IMR-90 (cell line): ENCODE results near the gene SPOCK3. TPM values are rescaled to one million over a fixed set of nuclear protein-coding genes. Genes with fewer than 3 reads are reported as not detected.

Source experiments
- ATAC-seq: fragments of 200-7000 bp; cut with Tn5 transposase; 2 replicates; pipeline ENCODE4 v1.9.1; 2020; ENCODE audit warnings: low read depth, mild to moderate bottlenecking, moderate library complexity
- BruUV-seq: library from RNA; stranded (reverse); fragments of 400-500 nt; replicated peaks from 2 replicates; lab custom pipeline; 2021; lab: Mats Ljungman, UMichigan
- CTCF ChIA-PET: fragments of 300-600 bp; formaldehyde crosslinking; extraction: SDS; loops from one replicate; lab custom pipeline; 2021; ENCODE audit warnings: antibody characterized with exemption; lab: Yijun Ruan, JAX
- POLR2A ChIA-PET: fragments of 300-600 bp; sonication (Branson Sonifier 250); formaldehyde crosslinking; loops from one replicate; lab custom pipeline; 2022; ENCODE audit warnings: antibody characterized with exemption; ENCODE audit not compliant: unreplicated experiment; lab: Charles Lee
- DNase-seq: peaks from one replicate; pipeline ENCODE4 v3.0.0; 2013
- H2AFZ ChIP-seq: replicated peaks from 2 replicates; pipeline ENCODE3; 2013; ENCODE audit warnings: low read length, mild to moderate bottlenecking; ENCODE audit not compliant: poor library complexity
- H2AK5ac ChIP-seq: 2 replicates; pipeline ENCODE4 v1.6.1; 2013; ENCODE audit warnings: low read depth, low read length, inconsistent platforms
- H2AK9ac ChIP-seq: replicated peaks from 2 replicates; pipeline ENCODE3; 2013; ENCODE audit warnings: mild to moderate bottlenecking, low read depth, low read length, moderate library complexity; ENCODE audit not compliant: poor library complexity
- H2BK120ac ChIP-seq: 2 replicates; pipeline ENCODE4 v1.6.1; 2013; ENCODE audit warnings: low read depth, low read length, inconsistent platforms
- H2BK15ac ChIP-seq: 3 replicates; pipeline ENCODE4 v1.6.1; 2013; ENCODE audit warnings: low read depth, low read length, inconsistent platforms
- H2BK20ac ChIP-seq: 2 replicates; pipeline ENCODE4 v1.6.1; 2013; ENCODE audit warnings: low read depth, mild to moderate bottlenecking, inconsistent platforms, low read length, moderate library complexity
- H2BK5ac ChIP-seq: 2 replicates; pipeline ENCODE4 v1.6.1; 2013; ENCODE audit warnings: mild to moderate bottlenecking, low read depth, low read length, inconsistent platforms; ENCODE audit not compliant: poor library complexity, severe bottlenecking
- H3K14ac ChIP-seq: replicated peaks from 2 replicates; pipeline ENCODE4 v1.6.1; 2013; ENCODE audit warnings: low read depth, low read length, inconsistent platforms
- H3K18ac ChIP-seq: 2 replicates; pipeline ENCODE4 v1.6.1; 2013; ENCODE audit warnings: low read depth, low read length, control low read depth
- H3K23ac ChIP-seq: 2 replicates; pipeline ENCODE4 v1.6.1; 2013; ENCODE audit warnings: low read depth, low read length, inconsistent platforms
- H3K27ac ChIP-seq: 2 replicates; pipeline ENCODE4 v1.5.1; 2013; ENCODE audit warnings: mild to moderate bottlenecking, control low read depth, low read length; ENCODE audit not compliant: insufficient read depth
- H3K27me3 ChIP-seq: 2 replicates; pipeline ENCODE4 v1.6.1; 2013; ENCODE audit warnings: low read length; ENCODE audit not compliant: control insufficient read depth, insufficient read depth
- H3K36me3 ChIP-seq: 2 replicates; pipeline ENCODE4 v1.6.1; 2013; ENCODE audit warnings: low read length, mixed read lengths; ENCODE audit not compliant: control insufficient read depth, insufficient read depth
- H3K4ac ChIP-seq: 2 replicates; pipeline ENCODE4 v1.6.1; 2013; ENCODE audit warnings: low read depth, low read length, inconsistent platforms
- H3K4me1 ChIP-seq: 2 replicates; pipeline ENCODE4 v1.6.1; 2013; ENCODE audit warnings: low read length, mixed read lengths; ENCODE audit not compliant: control insufficient read depth, insufficient read depth
- H3K4me2 ChIP-seq: 2 replicates; pipeline ENCODE4 v1.6.1; 2013; ENCODE audit warnings: low read depth, mild to moderate bottlenecking, control low read depth, low read length, moderate library complexity
- H3K4me3 ChIP-seq: 2 replicates; pipeline ENCODE4 v1.5.1; 2013; ENCODE audit warnings: low read depth, mild to moderate bottlenecking, control low read depth, low read length, moderate library complexity; ENCODE audit not compliant: insufficient read depth
- H3K56ac ChIP-seq: 2 replicates; pipeline ENCODE4 v1.6.1; 2013; ENCODE audit warnings: low read length, inconsistent platforms; ENCODE audit not compliant: insufficient read depth; ENCODE audit errors: extremely low read depth
- H3K79me1 ChIP-seq, 2 experiments: 2 replicates each; pipeline ENCODE4 v1.6.1; 2013; ENCODE audit warnings: low read length in 2 of 2, inconsistent platforms in 1 of 2, low read depth in 1 of 2
- H3K9ac ChIP-seq: 2 replicates; pipeline ENCODE4 v1.6.1; 2013; ENCODE audit warnings: low read depth, low read length, control low read depth
- H3K9me1 ChIP-seq: 2 replicates; pipeline ENCODE4 v1.6.1; 2013; ENCODE audit warnings: low read length, inconsistent platforms; ENCODE audit not compliant: insufficient read depth
- H3K9me3 ChIP-seq: 2 replicates; pipeline ENCODE4 v1.6.1; 2013; ENCODE audit warnings: low read length; ENCODE audit not compliant: control insufficient read depth, insufficient read depth
- H4K20me1 ChIP-seq: 2 replicates; pipeline ENCODE4 v1.6.1; 2013; ENCODE audit warnings: low read length, inconsistent platforms; ENCODE audit not compliant: insufficient read depth
- H4K5ac ChIP-seq: 2 replicates; pipeline ENCODE4 v1.6.1; 2013; ENCODE audit warnings: mild to moderate bottlenecking, low read depth, low read length, control low read depth
- H4K8ac ChIP-seq, 2 experiments: 2 replicates each; pipeline ENCODE4 v1.6.1; 2013; ENCODE audit warnings: low read depth in 2 of 2, low read length in 2 of 2, control low read depth in 1 of 2, inconsistent platforms in 1 of 2
- H4K91ac ChIP-seq: 2 replicates; pipeline ENCODE4 v1.6.1; 2013; ENCODE audit warnings: low read depth, low read length, inconsistent platforms; ENCODE audit not compliant: insufficient read depth
- BHLHE40 ChIP-seq: fragments of 150-350 bp; IDR thresholded peaks from 2 replicates; pipeline ENCODE4 v1.6.1; 2016; ENCODE audit warnings: mild to moderate bottlenecking, low read depth, low read length
- CEBPB ChIP-seq: IDR thresholded peaks from 2 replicates; pipeline ENCODE4 v1.6.1; 2012; ENCODE audit warnings: low read depth, low read length, improper control_type of control experiment
- CHD1 ChIP-seq: IDR thresholded peaks from 2 replicates; pipeline ENCODE4 v1.6.1; 2012; ENCODE audit warnings: low read depth, low read length, improper control_type of control experiment
- CTCF ChIP-seq: conservative IDR thresholded peaks from 2 replicates; pipeline ENCODE4 v1.5.1; 2012; ENCODE audit warnings: mild to moderate bottlenecking, low read depth, low read length, improper control_type of control experiment
- ELK1 ChIP-seq: fragments of 150-350 bp; IDR thresholded peaks from 2 replicates; pipeline ENCODE4 v1.6.1; 2016; ENCODE audit warnings: low read depth, mild to moderate bottlenecking, low read length, moderate library complexity, borderline replicate concordance
- FOS ChIP-seq: fragments of 150-350 bp; IDR thresholded peaks from 2 replicates; pipeline ENCODE4 v1.6.1; 2016; ENCODE audit warnings: low read depth, low read length
- MAFK ChIP-seq: IDR thresholded peaks from 2 replicates; pipeline ENCODE4 v1.6.1; 2012; ENCODE audit warnings: low read depth, low read length, improper control_type of control experiment
- MAZ ChIP-seq: IDR thresholded peaks from 2 replicates; pipeline ENCODE4 v1.6.1; 2012; ENCODE audit warnings: low read depth, mild to moderate bottlenecking, low read length, improper control_type of control experiment, moderate library complexity, borderline replicate concordance
- MXI1 ChIP-seq: IDR thresholded peaks from 2 replicates; pipeline ENCODE4 v1.6.1; 2012; ENCODE audit warnings: low read depth, mild to moderate bottlenecking, low read length, moderate library complexity, borderline replicate concordance
- NFE2L2 ChIP-seq: fragments of 150-350 bp; IDR thresholded peaks from 2 replicates; pipeline ENCODE4 v1.6.1; 2016; ENCODE audit warnings: low read depth, mild to moderate bottlenecking, low read length
- POLR2A ChIP-seq: IDR thresholded peaks from 2 replicates; pipeline ENCODE4 v1.6.1; 2012; ENCODE audit warnings: mild to moderate bottlenecking, low read depth, low read length
- RAD21 ChIP-seq: IDR thresholded peaks from 2 replicates; pipeline ENCODE4 v1.6.1; 2012; ENCODE audit warnings: low read length, improper control_type of control experiment
- RCOR1 ChIP-seq: IDR thresholded peaks from 2 replicates; pipeline ENCODE4 v1.6.1; 2012; ENCODE audit warnings: mild to moderate bottlenecking, low read length, improper control_type of control experiment; ENCODE audit not compliant: insufficient replicate concordance
- RFX5 ChIP-seq: IDR thresholded peaks from 2 replicates; pipeline ENCODE4 v1.8.0; 2012; ENCODE audit warnings: low read depth, mild to moderate bottlenecking, low read length, moderate library complexity
- SMC3 ChIP-seq: fragments of 150-350 bp; IDR thresholded peaks from 2 replicates; pipeline ENCODE4 v1.6.1; 2016; ENCODE audit warnings: low read depth, mild to moderate bottlenecking, antibody characterized with exemption, low read length, moderate library complexity
- WGBS, 2 experiments: methylation state at CpG; one replicate each; pipeline versions ENCODE4 v1.1.5 to v1.1.7; 2013; ENCODE audit warnings: missing lambda C conversion rate in 2 of 2; ENCODE audit not compliant: insufficient read length in 1 of 2; ENCODE audit errors: extremely low coverage in 2 of 2; 5-methylcytosine and 5-hydroxymethylcytosine counted together
- dilution Hi-C: fragments of 300-500 bp; cut with HindIII; formaldehyde crosslinking; loops from one replicate; pipeline ENCODE4 v1.14.3; 2018; ENCODE audit warnings: low sequenced_read_pairs; ENCODE audit not compliant: unreplicated experiment
- in situ Hi-C: fragments of 300-500 bp; cut with MboI; formaldehyde crosslinking; loops from 3 replicates; pipeline ENCODE4 v1.14.3; 2019; ENCODE audit warnings: low sequenced_read_pairs, inconsistent platforms, mixed read lengths
- intact Hi-C: fragments of 100-400 bp; cut with micrococcal nuclease; formaldehyde crosslinking; loops from 2 replicates; pipeline ENCODE4 v1.10.0; 2022
- polyA plus RNA-seq, 3 experiments: library from polyadenylated mRNA; depleted of rRNA; stranded (reverse); fragments of >200 nt; gene quantifications; 2 replicates each; pipeline ENCODE4 v1.2.3, GENCODE V29; 2012; ENCODE audit warnings: low replicate concordance in 1 of 3
- total RNA-seq: library from RNA; depleted of rRNA; stranded (reverse); fragments of >200 nt; gene quantifications from 2 replicates; pipeline ENCODE4 v1.2.3, GENCODE V29; 2012
- TF ChIP-seq, protein P1 (sequence below): fragments of 150-350 bp; IDR thresholded peaks from 2 replicates; pipeline ENCODE4 v1.6.1; 2017; ENCODE audit warnings: mild to moderate bottlenecking, antibody characterized with exemption, low read length, low read depth

Gene SPOCK3
- total and polyA plus RNA-seq, 2 of the 4 experiments (the other 2 are of a cell fraction), result not detected

GRCh38 chr4:167049257-167049656 lies 185.0 kb downstream of the SPOCK3 start:
- H3K4ac ChIP-seq, result no peak overlapping the region
- intact Hi-C loops, result no loop called here

More at GRCh38 chr4:167049257-167049656, 185.0 kb downstream of the SPOCK3 start:
- Histone ChIP-seq H2AK9ac (no peak overlapping the region), H3K9me3 (no peaks in the 10 kb centered on the region), H2BK5ac (no peak overlapping the region), H3K23ac (no peak overlapping the region), H3K56ac (no peak overlapping the region), H4K20me1 (no peaks in the 10 kb centered on the region), H3K9me1 (no peaks in the 10 kb centered on the region), H3K27ac (no peak overlapping the region), H3K18ac (no peak overlapping the region), H2BK20ac (no peak overlapping the region), H3K9ac (no peak overlapping the region), H3K4me1 (no peaks in the 10 kb centered on the region), H3K4me3 (no peak overlapping the region), H2BK120ac (no peak overlapping the region), H3K36me3 (no peaks in the 10 kb centered on the region), H4K91ac (no peak overlapping the region), H3K27me3 (no peaks in the 10 kb centered on the region), H3K4me2 (no peak overlapping the region), H4K5ac (no peak overlapping the region), H3K14ac (no peak overlapping the region), H4K8ac (no peak overlapping the region), H2BK15ac (no peak overlapping the region), H2AK5ac (no peak overlapping the region), H3K79me1 (no peaks in the 10 kb centered on the region), H2AFZ (no peak overlapping the region)
- in situ Hi-C loops, result no loop called here
- DNase-seq (no peak), ATAC-seq (no peak)
- no CpG with 5 or more reads among the region's 3 CpGs for WGBS, 2 experiments
- no TSS peak for BruUV-seq
- dilution Hi-C loops, result no loop called here
- TF ChIP-seq MAZ, result no peak
- TF ChIP-seq RCOR1, result no peak
- no peak for TF ChIP-seq CEBPB
- no peak for TF ChIP-seq SMC3
- no peak for TF ChIP-seq NFE2L2
- TF ChIP-seq RFX5, result no peak
- TF ChIP-seq MXI1, result no peak
- TF ChIP-seq BHLHE40, result no peak
- TF ChIP-seq MAFK, result no peak
- no peak for TF ChIP-seq FOS
- TF ChIP-seq, protein P1, sequence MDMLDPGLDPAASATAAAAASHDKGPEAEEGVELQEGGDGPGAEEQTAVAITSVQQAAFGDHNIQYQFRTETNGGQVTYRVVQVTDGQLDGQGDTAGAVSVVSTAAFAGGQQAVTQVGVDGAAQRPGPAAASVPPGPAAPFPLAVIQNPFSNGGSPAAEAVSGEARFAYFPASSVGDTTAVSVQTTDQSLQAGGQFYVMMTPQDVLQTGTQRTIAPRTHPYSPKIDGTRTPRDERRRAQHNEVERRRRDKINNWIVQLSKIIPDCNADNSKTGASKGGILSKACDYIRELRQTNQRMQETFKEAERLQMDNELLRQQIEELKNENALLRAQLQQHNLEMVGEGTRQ, result no peak
- no peak for TF ChIP-seq CHD1
- TF ChIP-seq CTCF, result no peak
- TF ChIP-seq POLR2A, result no peak
- TF ChIP-seq ELK1, result no peak
- TF ChIP-seq RAD21, result no peak
- ChIA-PET POLR2A (no interaction called here), CTCF (no interaction called here)
